ENCODE results near the gene PPP1R3E. TPM values are rescaled to one million over a fixed set of nuclear protein-coding genes. Genes with fewer than 3 reads are reported as not detected.

The PPP1R3E gene
- total and polyA plus RNA-seq, 2 of the 13 experiments (the other 11 are each of a cell fraction or from before 2014, with no cell fraction given) = 16.5 to 26.5 TPM

GRCh38 chr14:23326491-23327332, 24.1 kb upstream of the PPP1R3E start (continued):
- TF ChIP-seq NFAT5 (CRISPR knock-in tag; IDR thresholded peaks at IDR 0.05) = no peak
- no peak for TF ChIP-seq CEBPZ (IDR thresholded peaks at IDR 0.05; ENCODE audit: low read length)
- peak; percentile 12; the same call in 1 of the 2 replicates for TF ChIP-seq NFYC (CRISPR knock-in tag; IDR thresholded peaks at IDR 0.05)
- TF ChIP-seq MXD1 (CRISPR knock-in tag; IDR thresholded peaks at IDR 0.05) = no peak
- no peak; the same call in 1 of the 2 replicates for TF ChIP-seq ZNF891 (CRISPR knock-in tag; IDR thresholded peaks at IDR 0.05)
- no peak for TF ChIP-seq ZBED4 (CRISPR knock-in tag; IDR thresholded peaks at IDR 0.05; ENCODE audit: borderline replicate concordance)
- no peak for TF ChIP-seq TEF (CRISPR knock-in tag; IDR thresholded peaks at IDR 0.05)
- TF ChIP-seq ZNF75D (CRISPR knock-in tag; IDR thresholded peaks at IDR 0.05; ENCODE audit: borderline replicate concordance) = no peak
- TF ChIP-seq MED8 (CRISPR knock-in tag; IDR thresholded peaks at IDR 0.05; ENCODE audit: insufficient replicate concordance) = no peak
- TF ChIP-seq ZBTB37 (CRISPR knock-in tag; IDR thresholded peaks at IDR 0.05) = no peak
- no peak for TF ChIP-seq IRF2 (CRISPR knock-in tag; IDR thresholded peaks at IDR 0.05)
